ENCODE results near the gene IZUMO1R. TPM values are rescaled to one million over a fixed set of nuclear protein-coding genes. Genes with fewer than 3 reads are reported as not detected.
"Not testable (repeated sequence)": the region's sequence is repeated elsewhere in the genome, so short reads cannot be mapped to it uniquely, and the experiment has no call there.

IZUMO1R gene
- total RNA-seq, result not detected

- no peak within 1 kb of the TSS for H3K4me3 Mint-ChIP-seq
- H3K36me3 Mint-ChIP-seq (ENCODE audit: low read depth), result no peaks in the 10 kb centered on the region
- H3K27ac Mint-ChIP-seq, result no peak within 1 kb of the TSS
- ChIA-PET POLR2A (no interaction called here), CTCF (interaction anchor here (0.6 kb wide), 1 partner anchor 593 kb away, joined by 3 read pairs; no protein-coding TSS in a partner anchor)
- H3K27me3 Mint-ChIP-seq, result peaks cover 3% of the 10 kb centered on the region
- no peaks in the 10 kb centered on the region for H3K9me3 Mint-ChIP-seq
- no peak for DNase-seq
- no peaks in the 10 kb centered on the region for H3K4me1 Mint-ChIP-seq
Observed at GRCh38 chr11:94303966-94304958, at the start of gene IZUMO1R. Gene IZUMO1R, plus strand, starts transcription at chr11:94304580. Its CDS starts 1,057 bp downstream, at chr11:94305637.

GRCh38 chr11:94271885-94272372 lies 32.5 kb upstream of the IZUMO1R start:
- H3K4me3 Mint-ChIP-seq, result no peak overlapping the region
- H3K36me3 Mint-ChIP-seq (ENCODE audit: low read depth), result no peaks in the 10 kb centered on the region
- no peaks in the 10 kb centered on the region for H3K27me3 Mint-ChIP-seq
- ChIA-PET POLR2A (no interaction called here), CTCF (no interaction called here)
- no peaks in the 10 kb centered on the region for H3K4me1 Mint-ChIP-seq
- peaks cover 2% of the 10 kb centered on the region for H3K9me3 Mint-ChIP-seq
- H3K27ac Mint-ChIP-seq, result no peak overlapping the region
- no peak for DNase-seq

GRCh38 chr11:94272738-94273313 lies 31.6 kb upstream of the IZUMO1R start:
- H3K4me3 Mint-ChIP-seq, result no peak overlapping the region
- no peak overlapping the region for H3K27ac Mint-ChIP-seq
- no peaks in the 10 kb centered on the region for H3K27me3 Mint-ChIP-seq
- ChIA-PET CTCF (no interaction called here), POLR2A (no interaction called here)
- no peaks in the 10 kb centered on the region for H3K36me3 Mint-ChIP-seq (ENCODE audit: low read depth)
- DNase-seq, result no peak
- no peaks in the 10 kb centered on the region for H3K4me1 Mint-ChIP-seq
- H3K9me3 Mint-ChIP-seq, result peaks cover 2% of the 10 kb centered on the region

- DNase-seq, result no peak
- no peaks in the 10 kb centered on the region for H3K36me3 Mint-ChIP-seq (ENCODE audit: low read depth)
- H3K9me3 Mint-ChIP-seq, result peaks cover under 1% of the 10 kb centered on the region
- no peak overlapping the region for H3K27ac Mint-ChIP-seq
- H3K4me1 Mint-ChIP-seq, result no peaks in the 10 kb centered on the region
- H3K27me3 Mint-ChIP-seq, result no peaks in the 10 kb centered on the region
- POLR2A ChIA-PET, result no interaction called here
- CTCF ChIA-PET, result no interaction called here
- no peak overlapping the region for H3K4me3 Mint-ChIP-seq
Observed at GRCh38 chr11:94275961-94276360, 28.4 kb upstream of the IZUMO1R start.

GRCh38 chr11:94276943-94277342 lies 27.4 kb upstream of the IZUMO1R start:
- Mint-ChIP-seq H3K27me3 (no peaks in the 10 kb centered on the region), H3K9me3 (no peaks in the 10 kb centered on the region)

GRCh38 chr11:94278207-94278606 lies 26.2 kb upstream of the IZUMO1R start:
- H3K4me3 Mint-ChIP-seq; H3K9me3 Mint-ChIP-seq; H3K4me1 Mint-ChIP-seq; DNase-seq; POLR2A ChIA-PET; H3K27ac Mint-ChIP-seq; H3K36me3 Mint-ChIP-seq (ENCODE audit: low read depth); H3K27me3 Mint-ChIP-seq; CTCF ChIA-PET: not testable (repeated sequence)

More at GRCh38 chr11:94276943-94277342, 27.4 kb upstream of the IZUMO1R start:
- H3K4me3 Mint-ChIP-seq, result no peak overlapping the region
- ChIA-PET CTCF (no interaction called here), POLR2A (no interaction called here)
- DNase-seq, result no peak
- H3K4me1 Mint-ChIP-seq, result no peaks in the 10 kb centered on the region
- no peaks in the 10 kb centered on the region for H3K36me3 Mint-ChIP-seq (ENCODE audit: low read depth)
- H3K27ac Mint-ChIP-seq, result no peak overlapping the region

GRCh38 chr11:94279996-94280395 lies 24.4 kb upstream of the IZUMO1R start:
- no peaks in the 10 kb centered on the region for H3K36me3 Mint-ChIP-seq (ENCODE audit: low read depth)
- H3K9me3 Mint-ChIP-seq, result no peaks in the 10 kb centered on the region
- DNase-seq, result no peak
- CTCF ChIA-PET, result no interaction called here
- H3K4me1 Mint-ChIP-seq, result no peaks in the 10 kb centered on the region
- no peaks in the 10 kb centered on the region for H3K27me3 Mint-ChIP-seq
- no peak overlapping the region for H3K4me3 Mint-ChIP-seq
- no peak overlapping the region for H3K27ac Mint-ChIP-seq
- POLR2A ChIA-PET, result no interaction called here

GRCh38 chr11:94281324-94281723 lies 23.1 kb upstream of the IZUMO1R start:
- Mint-ChIP-seq H3K27ac (no peak overlapping the region), H3K36me3 (ENCODE audit: low read depth) (no peaks in the 10 kb centered on the region), H3K4me3 (no peak overlapping the region), H3K27me3 (no peaks in the 10 kb centered on the region), H3K9me3 (no peaks in the 10 kb centered on the region), H3K4me1 (no peaks in the 10 kb centered on the region)
- POLR2A ChIA-PET, result no interaction called here
- CTCF ChIA-PET, result no interaction called here
- no peak for DNase-seq

- H3K9me3 Mint-ChIP-seq, result no peaks in the 10 kb centered on the region
- no peak overlapping the region for H3K4me3 Mint-ChIP-seq
- POLR2A ChIA-PET, result no interaction called here
- no peaks in the 10 kb centered on the region for H3K4me1 Mint-ChIP-seq
- no peak for DNase-seq
- no peak overlapping the region for H3K27ac Mint-ChIP-seq
- CTCF ChIA-PET, result no interaction called here
- H3K27me3 Mint-ChIP-seq, result no peaks in the 10 kb centered on the region
- no peaks in the 10 kb centered on the region for H3K36me3 Mint-ChIP-seq (ENCODE audit: low read depth)
Observed at GRCh38 chr11:94283678-94284077, 20.7 kb upstream of the IZUMO1R start.

GRCh38 chr11:94295534-94295933 lies 8.8 kb upstream of the IZUMO1R start:
- H3K4me3 Mint-ChIP-seq, result no peak overlapping the region
- H3K36me3 Mint-ChIP-seq (ENCODE audit: low read depth), result no peaks in the 10 kb centered on the region
- DNase-seq, result no peak
- CTCF ChIA-PET, result interaction anchor here (0.6 kb wide), 1 partner anchor 179 kb away, joined by 3 read pairs; no protein-coding TSS in a partner anchor
- peaks cover 3% of the 10 kb centered on the region for H3K9me3 Mint-ChIP-seq
- H3K4me1 Mint-ChIP-seq, result no peaks in the 10 kb centered on the region
- H3K27me3 Mint-ChIP-seq, result peaks cover 4% of the 10 kb centered on the region
- POLR2A ChIA-PET, result no interaction called here
- no peak overlapping the region for H3K27ac Mint-ChIP-seq

GRCh38 chr11:94297985-94298576 lies 6.3 kb upstream of the IZUMO1R start:
- ChIA-PET POLR2A (no interaction called here), CTCF (interaction anchor here (0.6 kb wide), 3 partner anchors 11 to 95 kb away, joined by 3 to 5 read pairs (median 3); no protein-coding TSS in a partner anchor)
- H3K4me1 Mint-ChIP-seq, result no peaks in the 10 kb centered on the region
- H3K9me3 Mint-ChIP-seq, result no peaks in the 10 kb centered on the region
- H3K27ac Mint-ChIP-seq, result no peak overlapping the region
- no peak for DNase-seq
- H3K4me3 Mint-ChIP-seq, result no peak overlapping the region
- H3K36me3 Mint-ChIP-seq (ENCODE audit: low read depth), result no peaks in the 10 kb centered on the region
- H3K27me3 Mint-ChIP-seq, result peaks cover 4% of the 10 kb centered on the region

GRCh38 chr11:94302776-94303175 lies 1.6 kb upstream of the IZUMO1R start:
- ChIA-PET POLR2A (no interaction called here), CTCF (no interaction called here)
- Mint-ChIP-seq H3K36me3 (ENCODE audit: low read depth) (no peaks in the 10 kb centered on the region), H3K4me1 (no peaks in the 10 kb centered on the region), H3K4me3 (no peak overlapping the region), H3K27ac (no peak overlapping the region), H3K9me3 (no peaks in the 10 kb centered on the region), H3K27me3 (peaks cover 3% of the 10 kb centered on the region)
- no peak for DNase-seq

- Mint-ChIP-seq H3K9me3 (no peaks in the 10 kb centered on the region), H3K27me3 (peaks cover 3% of the 10 kb centered on the region), H3K4me1 (no peaks in the 10 kb centered on the region), H3K27ac (no peak overlapping the region), H3K36me3 (ENCODE audit: low read depth) (no peaks in the 10 kb centered on the region), H3K4me3 (no peak overlapping the region)
- DNase-seq, result no peak
- ChIA-PET CTCF (interaction anchor here (0.6 kb wide), 1 partner anchor 593 kb away, joined by 3 read pairs; no protein-coding TSS in a partner anchor), POLR2A (no interaction called here)
Observed at GRCh38 chr11:94305146-94305545, 766 bp downstream of the IZUMO1R start.

Measured in activated CD4-positive, alpha-beta T cell treated with anti-CD3 and anti-CD28 coated beads, Interleukin-2, amount 10 ng/mL, durations not matched to agents 7 days and 5 days (primary cell).